SK-MEL-5 (cell line): Measurements from ENCODE around the gene AMBP. TPM values are rescaled to one million over a fixed set of nuclear protein-coding genes. Genes with fewer than 3 reads are reported as not detected.

ENCODE experiments used
- DNase-seq: peaks from one replicate; pipeline ENCODE4 v3.0.0-alpha.2; 2016; ENCODE audit warnings: low read depth, low spot score
- in situ Hi-C: cut with HindIII; loops from 2 replicates; pipeline ENCODE4 v1.10.0; 2016; ENCODE audit warnings: low sequenced_read_pairs, high pct_unique_total_duplicates, low pct_unique_long_range_greater_than_20kb
- total RNA-seq: library from RNA; depleted of rRNA; stranded (reverse); fragments of >200 nt; shearing (Covaris generic); gene quantifications from 2 replicates; pipeline ENCODE4 v1.2.3, GENCODE V29; 2014

Gene AMBP
- total RNA-seq, 1 experiment from 2014 or later = not detected

GRCh38 chr9:114029311-114030170 lies 48.6 kb downstream of the AMBP start:
- DNase-seq = no peak
- in situ Hi-C loops = no loop called here

DNA sequence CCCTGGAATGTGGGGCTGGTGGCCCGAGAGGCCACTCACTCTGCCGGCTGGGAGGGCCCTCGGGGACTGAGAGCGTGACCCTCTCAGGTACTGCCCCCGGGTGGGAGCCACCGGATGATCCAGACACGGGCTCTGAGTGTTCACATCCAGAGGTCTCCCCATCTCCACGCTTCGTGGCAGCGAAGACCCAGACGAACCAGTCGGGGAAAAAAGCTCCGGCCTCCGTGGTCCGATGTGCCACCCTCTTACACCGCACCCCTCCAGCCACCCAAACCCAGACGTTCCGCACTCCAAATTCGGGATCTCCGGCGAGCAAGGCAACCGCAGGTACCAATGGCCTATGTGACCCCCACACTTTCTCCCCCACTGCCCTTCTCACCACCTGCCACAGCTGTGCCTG lies 49.5 kb downstream of the AMBP start:
- in situ Hi-C loops = no loop called here
- no peak for DNase-seq

GRCh38 chr9:114027863-114028465 lies 50.1 kb downstream of the AMBP start:
- in situ Hi-C loops = no loop called here
- no peak for DNase-seq

DNA sequence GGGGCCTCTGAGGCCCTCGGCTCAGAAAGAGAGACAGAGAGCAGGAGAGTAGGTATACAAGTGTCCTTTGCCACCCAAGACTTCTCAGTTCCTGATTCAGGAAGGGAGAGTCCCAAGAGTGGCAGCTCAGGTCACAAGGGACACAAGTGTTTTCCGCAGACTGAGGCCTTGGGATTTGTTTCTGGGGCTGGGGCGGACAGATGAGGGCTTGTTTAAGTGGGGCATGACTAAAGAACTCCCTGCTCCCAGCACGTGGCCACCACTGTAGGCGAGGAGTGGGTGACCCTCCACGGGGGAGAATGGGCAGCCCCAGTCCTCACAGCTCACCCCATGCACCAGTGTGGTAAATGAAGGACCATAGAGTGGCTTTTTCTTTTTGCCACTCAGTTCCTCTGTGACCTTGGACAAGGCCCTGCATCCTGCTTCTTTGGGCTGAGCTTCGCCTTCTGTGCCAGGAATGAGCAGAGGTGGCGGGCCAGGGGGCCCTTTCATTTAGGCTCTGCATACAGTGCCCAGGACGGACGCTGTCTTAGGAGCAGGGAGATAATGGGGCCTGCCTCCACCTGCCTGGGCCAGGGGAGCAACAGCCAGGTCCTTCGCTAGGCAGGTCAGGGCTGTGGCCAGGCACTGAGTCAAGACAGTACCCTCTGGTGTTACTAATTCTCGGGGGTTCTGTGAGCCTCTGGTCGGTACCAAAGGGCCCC lies 50.8 kb downstream of the AMBP start:
- in situ Hi-C loops = no loop called here
- no peak for DNase-seq

DNA sequence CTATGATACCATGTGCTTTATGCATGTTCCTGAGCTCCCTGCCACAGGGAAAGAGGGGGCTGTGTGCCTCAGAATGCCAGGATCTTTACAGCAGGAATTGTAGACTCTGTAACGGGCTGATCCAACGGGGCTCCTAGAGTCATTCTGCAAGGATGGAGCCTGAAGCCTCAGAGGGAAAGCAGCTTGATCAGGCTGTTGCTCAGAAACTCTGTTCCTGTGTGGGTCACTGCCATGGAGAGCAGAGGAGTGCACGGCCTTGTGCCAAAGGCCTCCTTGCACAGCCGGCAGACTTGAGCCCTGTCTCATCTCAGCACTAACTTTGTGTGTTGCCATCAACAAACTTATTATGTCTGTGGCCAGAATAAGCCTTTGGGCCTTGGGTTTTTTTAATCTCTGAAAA lies 51.8 kb downstream of the AMBP start:
- in situ Hi-C loops = no loop called here
- no peak for DNase-seq

- no peak for DNase-seq
Measured at GRCh38 chr9:114025760-114026159, 52.3 kb downstream of the AMBP start.

DNA sequence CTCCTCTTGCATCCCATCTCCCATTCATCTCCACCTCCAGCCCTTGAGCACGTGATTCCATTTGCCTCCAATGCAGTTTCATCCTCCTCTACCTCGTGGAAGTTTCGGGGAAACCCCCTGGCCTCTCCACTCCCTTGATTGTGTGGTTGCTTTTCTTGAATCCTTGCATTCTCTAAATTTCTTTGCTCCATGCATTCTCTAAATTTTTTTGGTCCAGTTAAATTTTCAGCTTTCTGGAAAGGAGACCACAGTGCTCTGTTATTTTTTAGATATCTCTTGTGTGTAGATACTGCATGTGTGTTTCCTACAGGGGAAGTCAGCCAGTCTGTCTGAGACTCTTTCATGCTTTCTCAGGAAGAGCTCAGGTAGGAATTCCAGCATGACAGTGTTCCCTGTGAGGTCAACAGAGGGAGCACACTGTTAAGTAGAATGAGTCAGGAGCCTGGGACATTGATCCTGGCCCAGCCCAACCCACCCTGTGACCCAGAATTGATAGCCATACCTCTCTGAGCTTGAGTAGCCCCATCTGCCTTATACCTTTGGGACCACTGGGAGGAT lies 52.8 kb downstream of the AMBP start:
- in situ Hi-C loops = no loop called here
- DNase-seq = no peak

More at GRCh38 chr9:114025760-114026159, 52.3 kb downstream of the AMBP start:
- in situ Hi-C loops = no loop called here

- in situ Hi-C loops = no loop called here
- DNase-seq = no peak
Measured at GRCh38 chr9:114023961-114024360, 54.1 kb downstream of the AMBP start.

DNA sequence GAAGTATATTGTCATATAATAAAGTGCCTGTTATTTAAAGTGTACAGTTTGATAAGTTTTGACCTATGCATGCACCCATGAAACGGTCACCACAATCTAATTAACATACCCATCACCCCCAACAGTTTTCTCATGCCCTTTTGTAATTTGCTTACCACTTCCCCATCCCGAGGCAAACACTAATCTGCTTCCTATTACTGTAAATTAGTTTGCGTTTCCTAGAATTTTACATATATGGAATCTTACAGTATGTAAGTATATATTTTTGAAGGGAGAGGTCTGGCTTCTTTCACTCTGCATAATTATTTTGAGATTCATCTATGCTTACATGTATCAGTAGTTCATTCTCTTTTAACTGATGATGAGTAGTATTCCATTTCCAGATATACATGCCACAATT lies 56.5 kb downstream of the AMBP start:
- no peak for DNase-seq
- in situ Hi-C loops = no loop called here

- in situ Hi-C loops = no loop called here
- DNase-seq = no peak
Measured at GRCh38 chr9:114017741-114018715, 60.1 kb downstream of the AMBP start.

- in situ Hi-C loops = no loop called here
- no peak for DNase-seq
Measured at GRCh38 chr9:114016629-114017423, 61.3 kb downstream of the AMBP start.

GRCh38 chr9:114016101-114016500 lies 62.0 kb downstream of the AMBP start:
- in situ Hi-C loops = no loop called here
- DNase-seq = no peak

DNA sequence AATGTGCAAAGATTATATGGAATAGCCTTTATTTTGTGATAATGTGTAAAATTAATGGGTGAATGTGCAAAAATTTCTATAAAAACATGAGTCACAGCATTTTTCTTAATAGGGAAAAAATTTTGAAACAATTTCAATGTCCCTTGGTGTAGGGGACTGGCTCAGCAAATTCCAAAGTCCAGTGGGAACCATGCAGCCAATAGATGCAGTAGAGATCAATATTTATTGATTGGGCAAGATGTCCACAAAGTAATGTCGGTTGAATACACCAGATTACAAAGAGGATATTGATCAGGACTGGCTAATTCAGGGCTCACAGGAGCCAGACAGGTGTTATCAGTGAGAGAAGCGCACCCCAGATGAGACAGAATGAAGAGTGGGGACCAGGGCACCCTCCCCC lies 62.5 kb downstream of the AMBP start:
- in situ Hi-C loops = no loop called here
- DNase-seq = no peak

- no peak for DNase-seq
- in situ Hi-C loops = no loop called here
Measured at GRCh38 chr9:114014044-114014443, 64.1 kb downstream of the AMBP start.

DNA sequence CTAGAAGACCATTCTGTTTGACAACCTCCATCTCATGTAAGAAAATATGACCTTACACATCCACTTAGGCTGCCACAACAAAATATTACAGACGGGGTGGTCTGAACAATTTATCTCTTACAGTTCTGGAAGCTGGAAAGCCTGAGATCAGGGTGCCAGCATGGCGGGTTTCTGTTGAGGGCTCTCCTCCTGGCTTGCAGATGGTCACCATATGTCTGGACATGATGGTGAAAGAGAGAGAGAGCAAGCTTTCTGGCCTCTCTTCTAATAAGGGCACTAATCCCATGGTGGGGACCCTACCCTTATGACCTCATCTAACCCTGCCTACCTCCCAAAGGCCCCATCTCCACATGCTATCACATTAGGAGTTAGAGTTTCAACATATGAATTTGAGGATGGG lies 66.0 kb downstream of the AMBP start:
- in situ Hi-C loops = no loop called here
- no peak for DNase-seq

DNA sequence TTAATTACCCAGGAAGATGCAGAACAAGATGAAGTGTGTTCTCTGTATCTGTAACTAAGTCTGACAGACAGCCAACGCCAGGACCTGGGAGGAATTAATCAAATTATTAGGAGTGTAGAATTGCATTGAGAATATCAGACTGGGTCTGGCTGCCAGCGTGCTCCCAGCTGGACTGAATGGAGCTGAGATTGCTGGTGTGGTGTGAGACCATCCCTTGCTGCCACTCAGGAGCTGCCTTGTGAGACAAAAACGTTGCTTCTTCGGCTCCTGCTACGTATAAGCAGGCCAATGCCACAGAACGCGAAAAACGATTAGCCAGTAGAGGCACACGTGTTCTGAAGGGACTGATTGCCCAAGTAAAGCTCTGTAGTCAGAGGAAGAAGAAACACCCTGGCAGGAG lies 66.8 kb downstream of the AMBP start:
- DNase-seq = no peak
- in situ Hi-C loops = no loop called here
